Prostate gland (tissue), 2 donors: Measurements from ENCODE around the gene UGT2B10.
"Not testable (repeated sequence)": the region's sequence is repeated elsewhere in the genome, so short reads cannot be mapped to it uniquely, and the experiment has no call there.

Experiments used
- POLR2A ChIP-seq: fragments of 450-650 bp; IDR thresholded peaks from one replicate; pipeline ENCODE4 v1.6.1; 2016; ENCODE audit warnings: antibody characterized with exemption, mild to moderate bottlenecking
- POLR2AphosphoS5 ChIP-seq: sonication (generic); formaldehyde crosslinking; IDR thresholded peaks from one replicate; pipeline ENCODE4 v1.6.1; 2017; ENCODE audit warnings: antibody characterized with exemption
- TF ChIP-seq, protein P1 (sequence below), 4 experiments: fragments of 200-600 bp in 2 of 4; fragments of 450-650 bp in 2 of 4; sonication (generic) in 2 of 4; IDR thresholded peaks; 1 replicate in 3 of 4; 2 replicates in 1 of 4; pipeline ENCODE4 v1.5.1; 2016 to 2019; ENCODE audit warnings: antibody characterized with exemption in 4 of 4, mild to moderate bottlenecking in 2 of 4, moderate library complexity in 2 of 4

- TF ChIP-seq, protein P1, sequence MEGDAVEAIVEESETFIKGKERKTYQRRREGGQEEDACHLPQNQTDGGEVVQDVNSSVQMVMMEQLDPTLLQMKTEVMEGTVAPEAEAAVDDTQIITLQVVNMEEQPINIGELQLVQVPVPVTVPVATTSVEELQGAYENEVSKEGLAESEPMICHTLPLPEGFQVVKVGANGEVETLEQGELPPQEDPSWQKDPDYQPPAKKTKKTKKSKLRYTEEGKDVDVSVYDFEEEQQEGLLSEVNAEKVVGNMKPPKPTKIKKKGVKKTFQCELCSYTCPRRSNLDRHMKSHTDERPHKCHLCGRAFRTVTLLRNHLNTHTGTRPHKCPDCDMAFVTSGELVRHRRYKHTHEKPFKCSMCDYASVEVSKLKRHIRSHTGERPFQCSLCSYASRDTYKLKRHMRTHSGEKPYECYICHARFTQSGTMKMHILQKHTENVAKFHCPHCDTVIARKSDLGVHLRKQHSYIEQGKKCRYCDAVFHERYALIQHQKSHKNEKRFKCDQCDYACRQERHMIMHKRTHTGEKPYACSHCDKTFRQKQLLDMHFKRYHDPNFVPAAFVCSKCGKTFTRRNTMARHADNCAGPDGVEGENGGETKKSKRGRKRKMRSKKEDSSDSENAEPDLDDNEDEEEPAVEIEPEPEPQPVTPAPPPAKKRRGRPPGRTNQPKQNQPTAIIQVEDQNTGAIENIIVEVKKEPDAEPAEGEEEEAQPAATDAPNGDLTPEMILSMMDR (IDR thresholded peaks at IDR 0.05), result not testable (repeated sequence)
- TF ChIP-seq POLR2AphosphoS5, POLR2A: not testable (repeated sequence)
Measured at GRCh38 chr4:68815617-68816409, at the start of gene UGT2B10.
